HTERT RPE-1 (cell line): ENCODE results near the gene MRTFA.
"Not testable (repeated sequence)": the region's sequence is repeated elsewhere in the genome, so short reads cannot be mapped to it uniquely, and the experiment has no call there.

Experiments used
- in situ Hi-C: fragments of 300-500 bp; cut with MboI; formaldehyde crosslinking; loops from 4 replicates; pipeline ENCODE4 v1.14.3; 2020; ENCODE audit warnings: low sequenced_read_pairs

Gene MRTFA

GRCh38 chr22:40660730-40661129 lies 24.2 kb upstream of the MRTFA start:
- in situ Hi-C loops = no loop called here

- in situ Hi-C loops = no loop called here
Observed at GRCh38 chr22:40659166-40659565, 22.6 kb upstream of the MRTFA start.

GRCh38 chr22:40656651-40657050 lies 20.1 kb upstream of the MRTFA start:
- in situ Hi-C loops = not testable (repeated sequence)

- in situ Hi-C loops = not testable (repeated sequence)
Observed at GRCh38 chr22:40655941-40656340, 19.4 kb upstream of the MRTFA start.

- in situ Hi-C loops = no loop called here
Observed at GRCh38 chr22:40654522-40655167, 18.1 kb upstream of the MRTFA start.

- in situ Hi-C loops = no loop called here
Observed at GRCh38 chr22:40653361-40653760, 16.8 kb upstream of the MRTFA start.

- in situ Hi-C loops = no loop called here
Observed at GRCh38 chr22:40651563-40652501, 15.3 kb upstream of the MRTFA start.

- in situ Hi-C loops = no loop called here
Observed at GRCh38 chr22:40651057-40651456, 14.5 kb upstream of the MRTFA start.

GRCh38 chr22:40648386-40648785 lies 11.9 kb upstream of the MRTFA start:
- in situ Hi-C loops = no loop called here

- in situ Hi-C loops = no loop called here
Observed at GRCh38 chr22:40645579-40646197, 9.2 kb upstream of the MRTFA start.

- in situ Hi-C loops = no loop called here
Observed at GRCh38 chr22:40642316-40642715, 5.8 kb upstream of the MRTFA start.

- in situ Hi-C loops = no loop called here
Observed at GRCh38 chr22:40641269-40641668, 4.8 kb upstream of the MRTFA start.

- in situ Hi-C loops = no loop called here
Observed at GRCh38 chr22:40638261-40638660, 1.7 kb upstream of the MRTFA start.

GRCh38 chr22:40637183-40638150 lies 948 bp upstream of the MRTFA start:
- in situ Hi-C loops = no loop called here

- in situ Hi-C loops = no loop called here
Observed at GRCh38 chr22:40635940-40636379, 559 bp downstream of the MRTFA start.

GRCh38 chr22:40635043-40635939 lies 1.2 kb downstream of the MRTFA start:
- in situ Hi-C loops = no loop called here

GRCh38 chr22:40634119-40634903 lies 2.2 kb downstream of the MRTFA start:
- in situ Hi-C loops = no loop called here

- in situ Hi-C loops = no loop called here
Observed at GRCh38 chr22:40633036-40633435, 3.5 kb downstream of the MRTFA start.

- in situ Hi-C loops = no loop called here
Observed at GRCh38 chr22:40631925-40632324, 4.6 kb downstream of the MRTFA start.
